Measurements from ENCODE around the gene THSD7A. TPM values are rescaled to one million over a fixed set of nuclear protein-coding genes. Genes with fewer than 3 reads are reported as not detected.

The THSD7A gene
- polyA plus RNA-seq, 1 experiment: 0.06 TPM

GRCh38 chr7:11604505-11604904 is 227.5 kb downstream of the THSD7A start:
- TF ChIP-seq CTCF (IDR thresholded peaks at IDR 0.05; ENCODE audit: low read depth, low read length): no peak
- Histone ChIP-seq H3K27me3 (ENCODE audit: control insufficient read depth, insufficient read depth, low read length) (no peaks in the 10 kb centered on the region), H3K4me3 (ENCODE audit: low read depth, low read length) (no peak overlapping the region), H3K9me3 (ENCODE audit: control insufficient read depth, insufficient read depth, low read length) (no peaks in the 10 kb centered on the region), H3K27ac (ENCODE audit: low read depth, low read length) (no peak overlapping the region)
- ChIA-PET CTCF (no interaction called here), POLR2A (no interaction called here)
- DNase-seq (ENCODE audit: low read depth, low spot score): no peak

- POLR2A ChIA-PET: no interaction called here
- TF ChIP-seq CTCF (IDR thresholded peaks at IDR 0.05; ENCODE audit: low read depth, low read length): no peak
- no peaks in the 10 kb centered on the region for H3K27me3 ChIP-seq (ENCODE audit: control insufficient read depth, insufficient read depth, low read length)
- no peak for DNase-seq (ENCODE audit: low read depth, low spot score)
- no peaks in the 10 kb centered on the region for H3K9me3 ChIP-seq (ENCODE audit: control insufficient read depth, insufficient read depth, low read length)
- H3K4me3 ChIP-seq (ENCODE audit: low read depth, low read length): no peak overlapping the region
- CTCF ChIA-PET: no interaction called here
- no peak overlapping the region for H3K27ac ChIP-seq (ENCODE audit: low read depth, low read length)
These were observed 230.2 kb downstream of the THSD7A start for GRCh38 chr7:11601761-11602160.

- ChIA-PET CTCF (no interaction called here), POLR2A (no interaction called here)
- no peak for TF ChIP-seq CTCF (IDR thresholded peaks at IDR 0.05; ENCODE audit: low read depth, low read length)
- no peaks in the 10 kb centered on the region for H3K9me3 ChIP-seq (ENCODE audit: control insufficient read depth, insufficient read depth, low read length)
- no peaks in the 10 kb centered on the region for H3K27me3 ChIP-seq (ENCODE audit: control insufficient read depth, insufficient read depth, low read length)
- DNase-seq (ENCODE audit: low read depth, low spot score): no peak
- no peak overlapping the region for H3K27ac ChIP-seq (ENCODE audit: low read depth, low read length)
- no peak overlapping the region for H3K4me3 ChIP-seq (ENCODE audit: low read depth, low read length)
These were observed 238.7 kb downstream of the THSD7A start for GRCh38 chr7:11593322-11593721.

- DNase-seq (ENCODE audit: low read depth, low spot score): no peak
- no peaks in the 10 kb centered on the region for H3K27me3 ChIP-seq (ENCODE audit: control insufficient read depth, insufficient read depth, low read length)
- no peaks in the 10 kb centered on the region for H3K9me3 ChIP-seq (ENCODE audit: control insufficient read depth, insufficient read depth, low read length)
- POLR2A ChIA-PET: no interaction called here
- TF ChIP-seq CTCF (IDR thresholded peaks at IDR 0.05; ENCODE audit: low read depth, low read length): no peak
- H3K4me3 ChIP-seq (ENCODE audit: low read depth, low read length): no peak overlapping the region
- H3K27ac ChIP-seq (ENCODE audit: low read depth, low read length): no peak overlapping the region
- CTCF ChIA-PET: no interaction called here
These were observed 239.3 kb downstream of the THSD7A start for GRCh38 chr7:11592699-11593098.

- TF ChIP-seq CTCF (IDR thresholded peaks at IDR 0.05; ENCODE audit: low read depth, low read length): no peak
- no peak for DNase-seq (ENCODE audit: low read depth, low spot score)
- H3K27me3 ChIP-seq (ENCODE audit: control insufficient read depth, insufficient read depth, low read length): no peaks in the 10 kb centered on the region
- ChIA-PET CTCF (no interaction called here), POLR2A (no interaction called here)
- H3K4me3 ChIP-seq (ENCODE audit: low read depth, low read length): no peak overlapping the region
- no peaks in the 10 kb centered on the region for H3K9me3 ChIP-seq (ENCODE audit: control insufficient read depth, insufficient read depth, low read length)
- H3K27ac ChIP-seq (ENCODE audit: low read depth, low read length): no peak overlapping the region
These were observed 240.1 kb downstream of the THSD7A start for GRCh38 chr7:11591943-11592342.
